Uterus (tissue), 2 donors: ENCODE results near the gene SLC7A6OS.

Experiments used
- CTCF ChIP-seq, 4 experiments: fragments of 200-600 bp in 2 of 4; fragments of 450-650 bp in 2 of 4; sonication (generic) in 2 of 4; IDR thresholded peaks; one replicate each; pipeline ENCODE4 v1.5.1; 2016 to 2019; ENCODE audit warnings: antibody characterized with exemption in 4 of 4, mild to moderate bottlenecking in 2 of 4, moderate library complexity in 1 of 4
- POLR2A ChIP-seq, 2 donors: fragments of 450-650 bp; IDR thresholded peaks; one replicate each; pipeline ENCODE4 v1.6.1; 2016; ENCODE audit warnings: antibody characterized with exemption in 2 of 2, mild to moderate bottlenecking in 1 of 2, moderate library complexity in 1 of 2

DNA sequence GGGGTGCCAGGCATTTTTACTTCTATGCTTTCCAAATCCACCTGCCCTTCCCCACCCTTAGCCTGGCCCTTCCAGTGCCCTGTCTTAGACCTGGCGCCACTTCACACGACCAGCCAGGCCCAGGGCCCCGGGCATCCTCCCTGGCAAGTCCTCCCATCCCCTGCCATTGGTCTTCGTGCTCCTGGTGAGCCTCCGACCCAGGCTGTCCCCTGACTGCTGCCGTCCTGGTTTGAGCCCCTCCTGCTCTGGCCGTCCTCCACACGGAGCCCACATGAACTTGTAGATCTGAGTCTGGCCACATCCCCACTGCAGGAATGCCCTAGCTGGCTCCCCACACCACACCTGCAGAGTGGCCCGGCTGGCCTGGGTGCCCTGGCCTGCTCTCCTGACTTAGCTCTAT, 44.1 kb upstream of the SLC7A6OS start:
- TF ChIP-seq CTCF (IDR thresholded peaks at IDR 0.05) (no peak), POLR2A (IDR thresholded peaks at IDR 0.05) (no peak)
